GM18861 (cell line): ENCODE data around the gene CCDC142.
A peak's percentile ranks its signal among the peaks of the same experiment; 100 is the strongest.
"Not testable (repeated sequence)": the region's sequence is repeated elsewhere in the genome, so short reads cannot be mapped to it uniquely, and the experiment has no call there.

ENCODE experiments used
- ATAC-seq: cut with Tn5 transposase; IDR thresholded peaks from one replicate; pipeline ENCODE4 v1.9.1; 2021; ENCODE audit not compliant: unreplicated experiment

CCDC142 gene

DNA sequence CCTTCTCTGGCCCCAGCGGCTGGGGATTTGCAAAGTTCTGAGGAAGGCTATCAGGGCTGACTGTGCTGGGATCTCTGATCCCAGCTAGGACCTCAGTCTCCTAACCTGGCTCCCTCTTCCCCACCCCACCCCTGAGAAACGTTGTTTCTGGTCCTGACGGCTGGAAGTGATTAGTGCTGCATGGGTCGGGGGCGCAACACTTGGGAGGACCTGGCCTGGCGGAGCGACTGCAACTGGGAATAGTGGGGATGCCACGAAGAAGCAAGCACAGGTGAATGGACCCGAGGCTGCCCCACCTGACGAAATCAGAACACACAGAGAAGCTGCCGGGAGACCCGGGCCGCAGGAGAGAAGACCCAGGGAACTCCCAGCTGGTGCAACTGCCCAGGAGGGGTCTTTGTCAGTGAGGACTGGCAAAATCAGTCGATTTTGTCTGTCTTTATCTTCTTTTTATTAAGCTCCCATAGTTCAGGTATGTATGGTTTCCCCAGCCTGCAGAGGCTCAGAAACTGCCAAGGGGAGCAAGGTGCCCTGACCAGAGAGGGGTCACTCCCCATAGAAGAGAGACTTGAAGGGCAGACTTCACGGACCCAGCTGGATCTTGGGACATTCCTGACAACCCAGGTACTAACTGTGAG lies 17.3 kb upstream of the CCDC142 start:
- no peak for ATAC-seq

GRCh38 chr2:74499267-74499939 lies 16.6 kb upstream of the CCDC142 start, which contains the start of gene LBX2:
TSS of gene LBX2 (minus strand) at chr2:74499603. CDS start at chr2:74499537, 66 bp downstream.
- ATAC-seq, result no peak

GRCh38 chr2:74498500-74499266 lies 15.9 kb upstream of the CCDC142 start:
- no peak for ATAC-seq

- ATAC-seq, result no peak
Observed at GRCh38 chr2:74497777-74498499, 15.1 kb upstream of the CCDC142 start.

GRCh38 chr2:74496997-74497776 lies 14.4 kb upstream of the CCDC142 start:
- no peak for ATAC-seq

DNA sequence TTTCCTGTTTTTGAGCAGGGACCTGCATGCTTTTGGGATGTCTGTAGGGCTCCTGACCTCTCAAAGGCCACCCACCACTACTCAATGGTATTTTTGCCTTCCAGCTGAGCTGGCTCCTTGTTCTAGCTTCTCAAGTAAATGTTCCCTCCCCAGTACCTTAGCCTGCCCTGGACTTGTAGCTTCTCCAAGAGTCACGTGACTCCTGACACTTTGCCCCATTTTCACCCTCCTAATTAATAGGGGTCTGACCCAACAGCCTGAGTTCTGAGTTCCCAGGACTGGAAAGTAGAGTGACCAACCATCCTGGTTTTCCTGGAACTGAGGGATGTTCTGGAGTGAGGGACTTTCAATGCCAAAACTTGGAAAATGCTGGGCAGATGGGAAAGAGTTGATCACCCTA lies 12.6 kb upstream of the CCDC142 start:
- ATAC-seq, result no peak

GRCh38 chr2:74493546-74493945 lies 10.7 kb upstream of the CCDC142 start:
- no peak for ATAC-seq

DNA sequence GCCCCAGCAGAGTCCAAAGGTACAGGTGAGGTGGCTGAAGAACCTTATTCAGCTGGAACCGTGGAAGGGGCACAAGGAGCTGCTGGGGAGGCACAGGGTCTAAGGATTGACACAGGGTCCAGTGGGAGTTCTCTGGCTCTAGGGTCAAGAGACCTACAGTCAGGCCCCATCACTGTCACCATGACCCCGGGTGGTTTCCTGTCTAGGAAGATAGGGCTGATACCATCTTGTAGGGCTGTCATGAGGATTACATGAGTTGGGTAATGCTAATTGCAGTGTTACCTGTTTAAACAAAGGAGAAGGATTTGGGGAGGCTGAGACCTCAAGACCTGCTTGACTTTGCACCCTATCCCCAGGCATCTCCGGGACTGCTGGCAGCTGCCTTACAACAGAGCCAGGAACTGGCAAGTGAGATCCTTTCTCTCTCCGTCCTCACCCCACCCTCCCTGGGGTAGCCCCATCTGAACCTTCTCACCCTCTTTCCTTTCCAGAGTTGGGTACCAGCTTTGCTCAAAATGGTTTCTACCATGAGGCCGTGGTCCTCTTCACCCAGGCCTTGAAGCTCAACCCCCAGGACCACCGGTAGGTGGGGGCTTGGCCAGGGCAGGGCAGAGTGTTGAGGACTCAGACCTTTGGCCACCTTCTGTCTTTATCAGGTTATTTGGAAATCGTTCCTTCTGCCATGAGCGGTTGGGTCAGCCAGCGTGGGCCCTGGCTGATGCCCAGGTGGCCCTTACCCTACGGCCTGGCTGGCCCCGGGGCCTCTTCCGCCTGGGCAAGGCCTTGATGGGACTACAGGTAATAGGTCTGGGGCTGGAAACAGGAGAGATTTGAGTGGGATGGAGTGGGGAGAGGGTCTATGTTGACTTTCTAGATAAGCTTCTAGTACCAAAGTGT lies 9.1 kb upstream of the CCDC142 start:
- no peak for ATAC-seq

- no peak for ATAC-seq
Observed at GRCh38 chr2:74489906-74490305, 7.1 kb upstream of the CCDC142 start.

DNA sequence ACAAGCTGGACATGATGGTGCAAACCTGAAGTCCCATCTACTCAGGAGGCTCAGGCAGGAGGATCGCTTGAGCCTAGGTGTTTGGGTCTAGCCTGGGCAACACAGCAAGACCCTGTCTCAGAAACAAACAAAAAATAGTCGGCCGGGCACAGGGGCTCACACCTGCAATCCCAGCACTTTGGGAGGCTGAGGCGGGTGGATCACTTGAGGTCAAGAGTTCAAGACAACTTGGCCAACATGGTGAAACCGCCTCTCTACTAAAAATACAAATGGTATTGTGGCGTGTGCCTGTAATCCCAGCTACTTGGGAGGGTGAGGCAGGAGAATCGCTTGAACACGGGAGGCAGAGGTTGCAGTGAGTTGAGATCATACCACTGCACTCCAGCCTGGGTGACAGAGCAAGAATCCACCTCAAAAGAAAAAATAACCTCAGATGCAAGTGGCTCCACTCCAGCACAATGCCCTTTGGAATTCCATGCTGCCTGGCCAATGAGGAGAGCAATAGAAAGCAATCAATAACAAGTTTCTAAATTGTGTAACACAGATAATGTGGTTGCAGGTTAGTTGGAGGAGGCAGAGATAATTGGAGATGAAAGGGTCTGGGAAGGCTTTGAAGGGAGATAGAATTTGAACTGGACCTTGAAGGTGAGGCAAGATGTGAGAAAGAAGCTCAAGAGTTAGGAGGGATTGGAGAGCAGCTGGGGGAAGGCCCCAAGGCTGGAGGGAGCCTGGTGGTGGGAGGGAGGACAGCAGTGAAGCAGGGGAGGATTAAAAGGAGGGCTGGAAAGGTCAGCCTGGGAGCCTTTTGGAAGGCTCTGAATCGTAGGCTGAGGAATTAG lies 6.1 kb upstream of the CCDC142 start:
- no peak for ATAC-seq

GRCh38 chr2:74486141-74486540 lies 3.3 kb upstream of the CCDC142 start:
- no peak for ATAC-seq

GRCh38 chr2:74483675-74484164 lies 922 bp upstream of the CCDC142 start:
- ATAC-seq, result not testable (repeated sequence)

- ATAC-seq, result peak; percentile 24
Observed at GRCh38 chr2:74481961-74482800, 617 bp downstream of the CCDC142 start.

DNA sequence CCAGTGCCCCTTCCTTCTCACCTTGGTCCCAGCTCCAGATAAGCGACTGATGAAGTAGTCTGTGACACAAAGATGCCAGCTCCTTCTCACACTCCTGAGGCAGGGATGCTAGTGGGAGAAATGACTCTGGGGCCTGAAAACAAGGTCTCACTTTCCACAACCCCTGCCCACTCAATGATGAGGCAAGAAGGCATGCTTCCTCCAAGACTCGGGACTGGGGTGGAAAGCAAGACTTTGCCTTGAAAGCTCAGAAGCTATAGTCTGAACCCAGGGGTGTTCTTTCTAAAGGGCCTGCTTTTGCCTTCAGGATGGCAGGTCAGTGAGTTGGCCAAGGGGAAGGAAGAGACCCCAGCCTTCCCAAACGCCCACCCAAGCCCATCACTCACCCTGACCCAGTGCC lies 1.4 kb downstream of the CCDC142 start:
- ATAC-seq, result no peak

- no peak for ATAC-seq
Observed at GRCh38 chr2:74474899-74475298, 7.9 kb downstream of the CCDC142 start.

GRCh38 chr2:74474481-74474880 lies 8.3 kb downstream of the CCDC142 start:
- no peak for ATAC-seq

GRCh38 chr2:74472945-74473258 lies 9.9 kb downstream of the CCDC142 start:
- ATAC-seq, result no peak
